ENCODE data around the gene GDF9.
"Not testable (repeated sequence)": the region's sequence is repeated elsewhere in the genome, so short reads cannot be mapped to it uniquely, and the experiment has no call there.

GDF9 gene

GRCh38 chr5:132856011-132856410 is 10.3 kb downstream of the GDF9 start:
- ChIA-PET POLR2A (interaction anchor here (4.7 kb wide), 1 partner anchor 10 kb away, joined by 15 read pairs; the partner anchor contains the start of genes GDF9 and UQCRQ), CTCF (no interaction called here)
- TF ChIP-seq L3MBTL2 (conservative IDR thresholded peaks at IDR 0.05) = no peak
- TF ChIP-seq CTBP1 (IDR thresholded peaks at IDR 0.05; ENCODE audit: borderline replicate concordance) = no peak
- no peak for TF ChIP-seq SP1 (IDR thresholded peaks at IDR 0.05)
- TF ChIP-seq, protein P1, sequence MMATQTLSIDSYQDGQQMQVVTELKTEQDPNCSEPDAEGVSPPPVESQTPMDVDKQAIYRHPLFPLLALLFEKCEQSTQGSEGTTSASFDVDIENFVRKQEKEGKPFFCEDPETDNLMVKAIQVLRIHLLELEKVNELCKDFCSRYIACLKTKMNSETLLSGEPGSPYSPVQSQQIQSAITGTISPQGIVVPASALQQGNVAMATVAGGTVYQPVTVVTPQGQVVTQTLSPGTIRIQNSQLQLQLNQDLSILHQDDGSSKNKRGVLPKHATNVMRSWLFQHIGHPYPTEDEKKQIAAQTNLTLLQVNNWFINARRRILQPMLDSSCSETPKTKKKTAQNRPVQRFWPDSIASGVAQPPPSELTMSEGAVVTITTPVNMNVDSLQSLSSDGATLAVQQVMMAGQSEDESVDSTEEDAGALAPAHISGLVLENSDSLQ (IDR thresholded peaks at IDR 0.05) = no peak
- DNase-seq (ENCODE audit: extremely low spot score) = no peak

- not testable (repeated sequence) for DNase-seq (ENCODE audit: extremely low spot score)
- CTCF ChIA-PET = interaction anchor here (0.9 to 1.9 kb wide), 2 partner anchors 10 to 26 kb away, joined by 3 to 4 read pairs; no protein-coding TSS in a partner anchor
- POLR2A ChIA-PET = interaction anchor here (0.8 to 4.7 kb wide), 3 partner anchors 8 to 30 kb away, joined by 3 to 15 read pairs (median 3); partner anchors contain the start of genes GDF9 and UQCRQ
These were observed 11.3 kb downstream of the GDF9 start for GRCh38 chr5:132854992-132855391.

DNA sequence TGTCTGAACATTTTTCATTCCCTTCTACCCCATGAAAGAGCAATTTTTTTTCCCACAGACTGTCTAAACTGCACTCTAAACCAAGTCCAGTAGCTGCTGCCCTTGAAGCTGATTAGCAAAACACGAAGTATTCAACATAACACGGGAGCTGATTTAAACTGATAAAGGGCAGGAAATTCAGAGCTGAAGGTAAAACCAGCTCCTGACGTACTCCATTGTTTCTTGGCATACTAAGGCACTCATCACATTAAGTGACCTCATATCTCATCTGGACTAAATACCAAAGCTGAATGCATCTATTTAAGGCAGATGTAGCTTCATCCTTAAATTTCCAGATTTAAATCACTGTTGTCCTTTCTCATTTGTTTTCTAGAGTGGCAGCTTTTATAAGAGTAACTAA is 12.0 kb downstream of the GDF9 start:
- ChIA-PET POLR2A (interaction anchor here (0.8 to 4.7 kb wide), 3 partner anchors 9 to 43 kb away, joined by 3 to 15 read pairs (median 3); partner anchors contain the start of genes GDF9 and UQCRQ), CTCF (interaction anchor here (0.7 to 1.9 kb wide), 4 partner anchors 8 to 475 kb away, joined by 3 to 4 read pairs (median 4); no protein-coding TSS in a partner anchor)
- no peak for DNase-seq (ENCODE audit: extremely low spot score)
- TF ChIP-seq ELF4 (IDR thresholded peaks at IDR 0.05) (no peak), FOXA1 (IDR thresholded peaks at IDR 0.05) (no peak), SP1 (IDR thresholded peaks at IDR 0.05) (no peak)

- TF ChIP-seq FOXM1 (IDR thresholded peaks at IDR 0.05; ENCODE audit: borderline replicate concordance) (no peak), SP1 (IDR thresholded peaks at IDR 0.05) (no peak), ZNF384 (IDR thresholded peaks at IDR 0.05) (no peak), FOXK2 (IDR thresholded peaks at IDR 0.05) (no peak), ARNT (IDR thresholded peaks at IDR 0.05) (no peak), L3MBTL2 (conservative IDR thresholded peaks at IDR 0.05) (no peak), HDGF (IDR thresholded peaks at IDR 0.05; ENCODE audit: borderline replicate concordance) (no peak)
- ChIA-PET POLR2A (interaction anchor here (0.7 to 1.4 kb wide), 3 partner anchors 10 to 42 kb away, joined by 3 read pairs; partner anchors contain the start of genes GDF9 and UQCRQ), CTCF (interaction anchor here (0.7 to 1.9 kb wide), 3 partner anchors 8 to 475 kb away, joined by 3 to 4 read pairs (median 4); no protein-coding TSS in a partner anchor)
- no peak for DNase-seq (ENCODE audit: extremely low spot score)
These were observed 12.5 kb downstream of the GDF9 start for GRCh38 chr5:132853790-132854189.

GRCh38 chr5:132853323-132853722 is 12.9 kb downstream of the GDF9 start:
- ChIA-PET CTCF (interaction anchor here (1.1 kb wide), 1 partner anchor 9 kb away, joined by 4 read pairs; no protein-coding TSS in a partner anchor), POLR2A (interaction anchor here (0.7 kb wide), 1 partner anchor 13 kb away, joined by 3 read pairs; the partner anchor contains the start of genes GDF9 and UQCRQ)
- no peak for DNase-seq (ENCODE audit: extremely low spot score)
- TF ChIP-seq ZNF384 (IDR thresholded peaks at IDR 0.05) (no peak), SP1 (IDR thresholded peaks at IDR 0.05) (no peak), SUZ12 (IDR thresholded peaks at IDR 0.05) (no peak), ELF4 (IDR thresholded peaks at IDR 0.05) (no peak), FOXK2 (IDR thresholded peaks at IDR 0.05) (no peak), NFRKB (IDR thresholded peaks at IDR 0.05) (no peak), HDGF (IDR thresholded peaks at IDR 0.05; ENCODE audit: borderline replicate concordance) (no peak), LEF1 (IDR thresholded peaks at IDR 0.05; ENCODE audit: borderline replicate concordance) (no peak), FOXM1 (IDR thresholded peaks at IDR 0.05; ENCODE audit: borderline replicate concordance) (no peak), FOXA1 (IDR thresholded peaks at IDR 0.05) (no peak), L3MBTL2 (conservative IDR thresholded peaks at IDR 0.05) (no peak), CTBP1 (IDR thresholded peaks at IDR 0.05; ENCODE audit: borderline replicate concordance) (no peak), BHLHE40 (IDR thresholded peaks at IDR 0.05; ENCODE audit: borderline replicate concordance) (no peak), TARDBP (IDR thresholded peaks at IDR 0.05) (no peak), ARNT (IDR thresholded peaks at IDR 0.05) (no peak)
- TF ChIP-seq, protein P1 (IDR thresholded peaks at IDR 0.05) = no peak

GRCh38 chr5:132850066-132850465 is 16.2 kb downstream of the GDF9 start:
- ChIA-PET CTCF (no interaction called here), POLR2A (interaction anchor here (1.5 kb wide), 1 partner anchor 16 kb away, joined by 7 read pairs; the partner anchor contains the start of genes GDF9 and UQCRQ)
- DNase-seq (ENCODE audit: extremely low spot score) = no peak
- TF ChIP-seq, protein P1 (IDR thresholded peaks at IDR 0.05) = no peak
- TF ChIP-seq TARDBP (IDR thresholded peaks at IDR 0.05) (no peak), FOXM1 (IDR thresholded peaks at IDR 0.05; ENCODE audit: borderline replicate concordance) (no peak), BHLHE40 (IDR thresholded peaks at IDR 0.05; ENCODE audit: borderline replicate concordance) (no peak), HDGF (IDR thresholded peaks at IDR 0.05; ENCODE audit: borderline replicate concordance) (no peak), ARNT (IDR thresholded peaks at IDR 0.05) (no peak), SP1 (IDR thresholded peaks at IDR 0.05) (no peak), ZNF384 (IDR thresholded peaks at IDR 0.05) (no peak), L3MBTL2 (conservative IDR thresholded peaks at IDR 0.05) (no peak), FOXA1 (IDR thresholded peaks at IDR 0.05) (no peak), SUZ12 (IDR thresholded peaks at IDR 0.05) (no peak)

- CTCF ChIA-PET = no interaction called here
These were observed 16.9 kb downstream of the GDF9 start for GRCh38 chr5:132849347-132849746.

More at GRCh38 chr5:132849347-132849746, 16.9 kb downstream of the GDF9 start:
- TF ChIP-seq CTBP1 (IDR thresholded peaks at IDR 0.05; ENCODE audit: borderline replicate concordance) = no peak
- TF ChIP-seq SUZ12 (IDR thresholded peaks at IDR 0.05) = no peak
- TF ChIP-seq NFRKB (IDR thresholded peaks at IDR 0.05) = no peak
- no peak for TF ChIP-seq BHLHE40 (IDR thresholded peaks at IDR 0.05; ENCODE audit: borderline replicate concordance)
- no peak for TF ChIP-seq FOXK2 (IDR thresholded peaks at IDR 0.05)
- TF ChIP-seq LEF1 (IDR thresholded peaks at IDR 0.05; ENCODE audit: borderline replicate concordance) = no peak
- no peak for TF ChIP-seq TARDBP (IDR thresholded peaks at IDR 0.05)
- no peak for TF ChIP-seq SP1 (IDR thresholded peaks at IDR 0.05)
- TF ChIP-seq ZNF384 (IDR thresholded peaks at IDR 0.05) = no peak
- no peak for TF ChIP-seq ELF4 (IDR thresholded peaks at IDR 0.05)
- TF ChIP-seq FOXM1 (IDR thresholded peaks at IDR 0.05; ENCODE audit: borderline replicate concordance) = no peak
- TF ChIP-seq FOXA1 (IDR thresholded peaks at IDR 0.05) = no peak
- TF ChIP-seq ARNT (IDR thresholded peaks at IDR 0.05) = no peak
- TF ChIP-seq L3MBTL2 (conservative IDR thresholded peaks at IDR 0.05) = no peak
- no peak for DNase-seq (ENCODE audit: extremely low spot score)
- POLR2A ChIA-PET = interaction anchor here (1.0 to 1.5 kb wide), 2 partner anchors 17 to 18 kb away, joined by 5 to 7 read pairs; partner anchors contain the start of genes GDF9 and UQCRQ
